Measurements from ENCODE around the gene EIF4B.
A peak's percentile ranks its signal among the peaks of the same experiment; 100 is the strongest.

GRCh38 chr12:53057816-53058500 is 51.7 kb downstream of the EIF4B start:
- TF ChIP-seq CTCF (IDR thresholded peaks at IDR 0.05) (no peak), POLR2A (IDR thresholded peaks at IDR 0.05; ENCODE audit: low read depth) (no peak), POLR2AphosphoS5 (IDR thresholded peaks at IDR 0.05) (peak in 1 of 2 donors; percentile 32)

All from esophagus muscularis mucosa (tissue), 3 donors.